Panc1 (cell line): ENCODE measurements around the gene GOLGA6C.
"Not testable (repeated sequence)": the region's sequence is repeated elsewhere in the genome, so short reads cannot be mapped to it uniquely, and the experiment has no call there.

Experiments
- REST ChIP-seq, 2 experiments: IDR thresholded peaks; 2 replicates each; pipeline ENCODE4 v1.6.1; 2011 to 2012; ENCODE audit warnings: low read depth in 2 of 2, control low read depth in 1 of 2, low read length in 1 of 2, mild to moderate bottlenecking in 1 of 2, moderate library complexity in 1 of 2; ENCODE audit not compliant: insufficient read depth in 1 of 2
- TCF7L2 ChIP-seq: IDR thresholded peaks from 2 replicates; pipeline ENCODE4 v1.6.1; 2011; ENCODE audit warnings: mild to moderate bottlenecking, low read depth, low read length, inconsistent platforms
- TF ChIP-seq, protein P1 (sequence below): fragments of 450-650 bp; IDR thresholded peaks from 2 replicates; pipeline ENCODE4 v1.5.1; 2017; ENCODE audit warnings: mild to moderate bottlenecking

DNA sequence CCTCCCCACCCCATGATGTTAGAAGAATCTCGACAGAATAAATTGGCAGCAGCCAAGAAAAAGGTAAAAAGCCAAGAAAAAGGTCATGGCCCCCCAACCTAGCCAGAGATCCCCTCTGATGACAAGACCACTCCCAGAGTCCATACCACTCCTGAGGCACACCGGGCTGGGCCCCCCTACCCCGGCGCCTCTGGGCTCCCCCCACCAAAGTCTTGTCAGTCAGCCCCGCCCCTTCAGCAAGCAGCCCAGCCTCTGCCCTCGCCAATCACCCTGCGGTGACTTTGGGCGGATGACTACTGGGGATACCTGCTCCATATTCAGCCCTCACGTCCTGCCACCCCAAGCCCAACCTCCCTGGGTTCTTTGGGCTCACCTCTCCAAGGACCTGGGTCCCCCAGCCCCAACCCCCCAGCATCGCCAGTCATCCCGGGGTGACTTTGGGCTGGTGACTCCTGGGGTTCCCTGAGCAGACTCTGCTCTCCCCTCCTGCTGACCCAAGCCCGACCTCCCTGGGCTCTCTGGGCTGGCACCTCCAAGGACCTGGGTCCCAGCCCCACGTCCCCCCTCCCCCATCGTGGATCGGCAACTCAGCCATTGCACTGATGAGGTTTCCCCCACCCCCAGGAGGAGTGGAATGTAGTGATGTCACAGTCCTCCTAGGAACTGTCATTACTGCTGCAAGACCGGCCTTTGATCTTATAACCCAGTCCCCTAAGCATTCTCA lies 648 bp downstream of the GOLGA6C start:
- TF ChIP-seq, protein P1, sequence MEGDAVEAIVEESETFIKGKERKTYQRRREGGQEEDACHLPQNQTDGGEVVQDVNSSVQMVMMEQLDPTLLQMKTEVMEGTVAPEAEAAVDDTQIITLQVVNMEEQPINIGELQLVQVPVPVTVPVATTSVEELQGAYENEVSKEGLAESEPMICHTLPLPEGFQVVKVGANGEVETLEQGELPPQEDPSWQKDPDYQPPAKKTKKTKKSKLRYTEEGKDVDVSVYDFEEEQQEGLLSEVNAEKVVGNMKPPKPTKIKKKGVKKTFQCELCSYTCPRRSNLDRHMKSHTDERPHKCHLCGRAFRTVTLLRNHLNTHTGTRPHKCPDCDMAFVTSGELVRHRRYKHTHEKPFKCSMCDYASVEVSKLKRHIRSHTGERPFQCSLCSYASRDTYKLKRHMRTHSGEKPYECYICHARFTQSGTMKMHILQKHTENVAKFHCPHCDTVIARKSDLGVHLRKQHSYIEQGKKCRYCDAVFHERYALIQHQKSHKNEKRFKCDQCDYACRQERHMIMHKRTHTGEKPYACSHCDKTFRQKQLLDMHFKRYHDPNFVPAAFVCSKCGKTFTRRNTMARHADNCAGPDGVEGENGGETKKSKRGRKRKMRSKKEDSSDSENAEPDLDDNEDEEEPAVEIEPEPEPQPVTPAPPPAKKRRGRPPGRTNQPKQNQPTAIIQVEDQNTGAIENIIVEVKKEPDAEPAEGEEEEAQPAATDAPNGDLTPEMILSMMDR = not testable (repeated sequence)
- TF ChIP-seq TCF7L2; REST (IDR thresholded peaks at IDR 0.05; ENCODE audit: insufficient read depth in 1 of 2, low read depth in 2 of 2, low read length in 1 of 2): not testable (repeated sequence)
